ENCODE measurements around the gene CDKN3.
"Not testable (repeated sequence)": the region's sequence is repeated elsewhere in the genome, so short reads cannot be mapped to it uniquely, and the experiment has no call there.

CDKN3 gene

GRCh38 chr14:54370323-54371198 is 26.2 kb upstream of the CDKN3 start:
- no peak for DNase-seq

GRCh38 chr14:54374117-54374884 is 22.5 kb upstream of the CDKN3 start:
- no peak for DNase-seq

- no peak for DNase-seq
Observed at GRCh38 chr14:54377501-54377900, 19.3 kb upstream of the CDKN3 start.

- not testable (repeated sequence) for DNase-seq
Observed at GRCh38 chr14:54378893-54379292, 17.9 kb upstream of the CDKN3 start.

- not testable (repeated sequence) for DNase-seq
Observed at GRCh38 chr14:54380558-54380957, 16.2 kb upstream of the CDKN3 start.

GRCh38 chr14:54381821-54382220 is 15.0 kb upstream of the CDKN3 start:
- no peak for DNase-seq

GRCh38 chr14:54383835-54384234 is 13.0 kb upstream of the CDKN3 start:
- no peak for DNase-seq

GRCh38 chr14:54385556-54385955 is 11.3 kb upstream of the CDKN3 start:
- DNase-seq, result no peak

- no peak for DNase-seq
Observed at GRCh38 chr14:54387328-54387727, 9.5 kb upstream of the CDKN3 start.

- DNase-seq, result no peak
Observed at GRCh38 chr14:54392131-54392859, 4.5 kb upstream of the CDKN3 start.

- DNase-seq, result not testable (repeated sequence)
Observed at GRCh38 chr14:54392986-54393884, 3.6 kb upstream of the CDKN3 start.

GRCh38 chr14:54394596-54394995 is 2.2 kb upstream of the CDKN3 start:
- DNase-seq, result no peak

GRCh38 chr14:54395284-54395683 is 1.5 kb upstream of the CDKN3 start:
- no peak for DNase-seq

- DNase-seq, result no peak
Observed at GRCh38 chr14:54395716-54396115, 1.1 kb upstream of the CDKN3 start.

- no peak for DNase-seq
Observed at GRCh38 chr14:54396183-54396492, 669 bp upstream of the CDKN3 start.

GRCh38 chr14:54399560-54399959 is 2.8 kb downstream of the CDKN3 start:
- DNase-seq, result no peak

GRCh38 chr14:54403401-54404005 is 6.7 kb downstream of the CDKN3 start:
- not testable (repeated sequence) for DNase-seq

GRCh38 chr14:54410215-54410614 is 13.4 kb downstream of the CDKN3 start:
- no peak for DNase-seq

GRCh38 chr14:54411371-54411770 is 14.6 kb downstream of the CDKN3 start:
- DNase-seq, result no peak

GRCh38 chr14:54420478-54421142 is 23.8 kb downstream of the CDKN3 start:
- no peak for DNase-seq

GRCh38 chr14:54423991-54424390 is 27.2 kb downstream of the CDKN3 start:
- DNase-seq, result no peak

Measured in NCI-H774 (cell line).